ENCODE results near the gene TTC28.

Gene TTC28

GRCh38 chr22:28402060-28402459 is 277.6 kb downstream of the TTC28 start:
- TF ChIP-seq ZXDB (tag by site-specific recombination; IDR thresholded peaks at IDR 0.05) (no peak), ZNF248 (tag by site-specific recombination; IDR thresholded peaks at IDR 0.05) (no peak), PRDM4 (tag by site-specific recombination; IDR thresholded peaks at IDR 0.05) (no peak), ZNF169 (tag by site-specific recombination; IDR thresholded peaks at IDR 0.05) (no peak), ZNF629 (tag by site-specific recombination; IDR thresholded peaks at IDR 0.05) (no peak)
- TF ChIP-seq, protein P1, sequence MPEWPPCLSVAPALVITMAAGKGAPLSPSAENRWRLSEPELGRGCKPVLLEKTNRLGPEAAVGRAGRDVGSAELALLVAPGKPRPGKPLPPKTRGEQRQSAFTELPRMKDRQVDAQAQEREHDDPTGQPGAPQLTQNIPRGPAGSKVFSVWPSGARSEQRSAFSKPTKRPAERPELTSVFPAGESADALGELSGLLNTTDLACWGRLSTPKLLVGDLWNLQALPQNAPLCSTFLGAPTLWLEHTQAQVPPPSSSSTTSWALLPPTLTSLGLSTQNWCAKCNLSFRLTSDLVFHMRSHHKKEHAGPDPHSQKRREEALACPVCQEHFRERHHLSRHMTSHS (tag by site-specific recombination; IDR thresholded peaks at IDR 0.05), result no peak
- Histone ChIP-seq H3K4me1 (ENCODE audit: control insufficient read depth, insufficient read depth, low read length) (no peaks in the 10 kb centered on the region; the same call in 1 of the 2 replicates), H3K27ac (ENCODE audit: extremely low read depth, low read depth, low read length) (no peak overlapping the region), H3K9me3 (ENCODE audit: control insufficient read depth, insufficient read depth, low read depth, low read length) (no peaks in the 10 kb centered on the region), H3K36me3 (ENCODE audit: control insufficient read depth in 2 of 2, insufficient read depth in 1 of 2, low read length in 2 of 2) (no peaks in the 10 kb centered on the region), H3K4me3 (ENCODE audit: low read depth, low read length) (no peak overlapping the region)
- CTCF ChIA-PET, result no interaction called here
- POLR2A ChIA-PET, result no interaction called here

DNA sequence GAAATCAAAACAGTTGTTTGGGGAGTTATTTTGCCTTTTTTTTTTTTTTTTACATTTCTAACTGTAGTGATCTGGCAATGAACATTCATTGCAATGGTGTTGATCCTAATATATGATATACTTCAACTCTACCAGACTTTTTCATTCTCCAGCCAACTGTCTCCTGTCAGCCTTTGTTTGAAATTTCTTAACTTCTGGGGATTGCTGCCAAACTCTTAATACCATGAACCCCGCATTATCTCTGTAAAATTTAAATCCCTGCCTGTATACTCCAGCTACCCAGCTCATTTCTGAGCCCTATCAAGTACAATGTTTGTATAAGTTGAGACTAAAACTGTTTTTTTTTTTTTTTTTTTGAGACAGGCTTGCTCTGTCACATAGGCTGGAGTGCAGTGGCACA is 280.7 kb downstream of the TTC28 start:
- Histone ChIP-seq H3K4me1 (ENCODE audit: control insufficient read depth, insufficient read depth, low read length) (no peaks in the 10 kb centered on the region), H3K4me3 (ENCODE audit: low read depth, low read length) (no peak overlapping the region), H3K27ac (ENCODE audit: extremely low read depth, low read depth, low read length) (no peak overlapping the region), H3K36me3 (ENCODE audit: control insufficient read depth in 2 of 2, insufficient read depth in 1 of 2, low read length in 2 of 2) (no peaks in the 10 kb centered on the region), H3K9me3 (ENCODE audit: control insufficient read depth, insufficient read depth, low read depth, low read length) (no peaks in the 10 kb centered on the region)
- CTCF ChIA-PET, result no interaction called here
- POLR2A ChIA-PET, result interaction anchor here (0.6 kb wide), 3 partner anchors 29 to 373 kb away, joined by 3 to 4 read pairs (median 3); partner anchors contain the start of gene CCDC117
- no peak for TF ChIP-seq ZNF433 (tag by site-specific recombination; IDR thresholded peaks at IDR 0.05; ENCODE audit: low read depth)
- TF ChIP-seq ZNF514 (tag by site-specific recombination; IDR thresholded peaks at IDR 0.05), result no peak
- TF ChIP-seq, protein P2, sequence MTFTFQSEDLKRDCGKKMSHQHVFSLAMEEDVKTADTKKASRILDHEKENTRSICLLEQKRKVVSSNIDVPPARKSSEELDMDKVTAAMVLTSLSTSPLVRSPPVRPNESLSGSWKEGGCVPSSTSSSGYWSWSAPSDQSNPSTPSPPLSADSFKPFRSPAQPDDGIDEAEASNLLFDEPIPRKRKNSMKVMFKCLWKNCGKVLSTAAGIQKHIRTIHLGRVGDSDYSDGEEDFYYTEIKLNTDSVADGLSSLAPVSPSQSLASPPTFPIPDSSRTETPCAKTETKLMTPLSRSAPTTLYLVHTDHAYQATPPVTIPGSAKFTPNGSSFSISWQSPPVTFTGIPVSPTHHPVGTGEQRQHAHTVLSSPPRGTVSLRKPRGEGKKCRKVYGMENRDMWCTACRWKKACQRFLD (tag by site-specific recombination; IDR thresholded peaks at IDR 0.05), result no peak
- no peak for TF ChIP-seq ZNF626 (tag by site-specific recombination; IDR thresholded peaks at IDR 0.05)
- no peak for TF ChIP-seq ZSCAN30 (tag by site-specific recombination; IDR thresholded peaks at IDR 0.05)
- TF ChIP-seq ZIC2 (tag by site-specific recombination; IDR thresholded peaks at IDR 0.05), result no peak
- TF ChIP-seq ZNF629 (tag by site-specific recombination; IDR thresholded peaks at IDR 0.05), result no peak
- TF ChIP-seq ZNF350 (tag by site-specific recombination; IDR thresholded peaks at IDR 0.05), result no peak
- TF ChIP-seq ZNF157 (tag by site-specific recombination; IDR thresholded peaks at IDR 0.05), result no peak
- no peak for TF ChIP-seq ZNF660 (tag by site-specific recombination; IDR thresholded peaks at IDR 0.05)
- no peak for TF ChIP-seq SCRT2 (tag by site-specific recombination; IDR thresholded peaks at IDR 0.05)
- TF ChIP-seq ZSCAN16 (tag by site-specific recombination; IDR thresholded peaks at IDR 0.05), result no peak
- no peak for TF ChIP-seq GLI4 (tag by site-specific recombination; IDR thresholded peaks at IDR 0.05)
- TF ChIP-seq ZNF121 (tag by site-specific recombination; IDR thresholded peaks at IDR 0.05), result no peak
- no peak for TF ChIP-seq KLF16 (tag by site-specific recombination; IDR thresholded peaks at IDR 0.05)
- TF ChIP-seq PRDM6 (tag by site-specific recombination; IDR thresholded peaks at IDR 0.05), result no peak
- TF ChIP-seq ZNF140 (tag by site-specific recombination; IDR thresholded peaks at IDR 0.05), result no peak
- no peak for TF ChIP-seq ZXDB (tag by site-specific recombination; IDR thresholded peaks at IDR 0.05)
- TF ChIP-seq ZNF266 (tag by site-specific recombination; IDR thresholded peaks at IDR 0.05; ENCODE audit: low read depth), result no peak

All from HEK293 (cell line).